Gastrocnemius medialis (tissue), 4 donors: Measurements from ENCODE around the gene TSEN15.

Experiments
- CTCF ChIP-seq, 5 experiments: fragments of 450-650 bp in 3 of 5; fragments of 200-600 bp in 2 of 5; sonication (generic) in 2 of 5; IDR thresholded peaks in 4 of 5; conservative IDR thresholded peaks in 1 of 5; 1 replicate in 4 of 5; 2 replicates in 1 of 5; pipeline ENCODE4 v1.5.1; 2016 to 2019; ENCODE audit warnings: antibody characterized with exemption in 5 of 5, mild to moderate bottlenecking in 3 of 5, moderate library complexity in 3 of 5
- POLR2A ChIP-seq, 2 donors: fragments of 450-650 bp; IDR thresholded peaks; one replicate each; pipeline ENCODE4 v1.6.1; 2017; ENCODE audit warnings: antibody characterized with exemption in 2 of 2, mild to moderate bottlenecking in 2 of 2, moderate library complexity in 2 of 2

DNA sequence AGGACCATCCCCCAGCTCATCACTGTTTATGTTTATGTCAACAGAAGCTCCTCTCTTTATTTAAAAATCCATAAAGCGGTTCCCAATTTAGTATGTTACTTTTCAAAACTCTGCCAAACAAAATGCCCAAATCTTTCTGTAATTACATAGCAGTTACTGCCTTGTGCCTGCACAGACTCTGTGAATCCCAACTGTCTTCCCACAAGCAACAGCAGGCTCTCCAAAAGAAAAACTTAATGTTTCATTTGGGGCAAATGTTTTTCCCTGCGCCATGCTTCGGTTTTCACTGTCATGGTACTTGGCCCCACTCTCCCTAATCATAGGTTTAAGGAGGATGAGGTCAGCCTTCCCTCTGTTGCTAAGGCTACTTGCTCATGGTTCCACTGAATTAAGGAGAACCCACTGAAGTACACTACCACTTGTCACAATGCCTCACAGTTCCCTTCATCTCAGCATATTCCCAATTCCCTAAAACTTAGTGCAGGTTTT, 18.6 kb upstream of the TSEN15 start:
- TF ChIP-seq CTCF (IDR thresholded peaks at IDR 0.05 in 4 of 5, conservative IDR thresholded peaks at IDR 0.05 in 1 of 5) (no peak), POLR2A (IDR thresholded peaks at IDR 0.05) (no peak)
